Gastroesophageal sphincter (tissue), 4 donors: Measurements from ENCODE around the gene RAP1GAP2. TPM values are rescaled to one million over a fixed set of nuclear protein-coding genes. Genes with fewer than 3 reads are reported as not detected.

ENCODE experiments used
- ATAC-seq: fragments of 150-250 bp; one replicate; pipeline ENCODE4 v1.9.1; 2016; ENCODE audit warnings: mild to moderate bottlenecking, moderate library complexity
- H3K27ac ChIP-seq, 4 donors: fragments of 200-600 bp; sonication (generic) in 3 of 4; 1 replicate in 3 of 4; 2 replicates in 1 of 4; pipeline ENCODE4 v1.5.1; 2016 to 2019
- H3K27me3 ChIP-seq: fragments of 200-600 bp; sonication (generic); one replicate; pipeline ENCODE4 v1.5.1; 2019
- H3K36me3 ChIP-seq, 2 donors: fragments of 200-600 bp; sonication (generic); one replicate each; pipeline ENCODE4 v1.5.1; 2019; ENCODE audit warnings: control low read depth in 1 of 2
- H3K4me1 ChIP-seq, 3 donors: fragments of 200-600 bp; sonication (generic); 1 replicate in 2 of 3; 2 replicates in 1 of 3; pipeline ENCODE4 v1.5.1; 2016 to 2019; ENCODE audit warnings: control low read depth in 2 of 3
- H3K4me3 ChIP-seq, 2 donors: fragments of 200-600 bp; sonication (generic); one replicate each; pipeline ENCODE4 v1.5.1; 2019; ENCODE audit warnings: mild to moderate bottlenecking in 1 of 2, moderate library complexity in 1 of 2
- H3K9me3 ChIP-seq, 3 donors: fragments of 200-600 bp; sonication (generic); one replicate each; pipeline ENCODE4 v1.5.1; 2017 to 2019; ENCODE audit warnings: control low read depth in 2 of 3
- EP300 ChIP-seq: sonication (generic); formaldehyde crosslinking; IDR thresholded peaks from one replicate; pipeline ENCODE4 v1.6.1; 2017; ENCODE audit warnings: antibody characterized with exemption, mild to moderate bottlenecking
- POLR2A ChIP-seq, 2 donors: fragments of 450-650 bp; IDR thresholded peaks; one replicate each; pipeline ENCODE4 v1.6.1; 2017; ENCODE audit warnings: antibody characterized with exemption in 2 of 2, mild to moderate bottlenecking in 2 of 2, moderate library complexity in 1 of 2
- POLR2AphosphoS5 ChIP-seq: sonication (generic); formaldehyde crosslinking; IDR thresholded peaks from one replicate; pipeline ENCODE4 v1.6.1; 2017; ENCODE audit warnings: antibody characterized with exemption
- WGBS, 2 donors: methylation state at CpG; one replicate each; pipeline ENCODE4 v1.1.5; 2018; ENCODE audit warnings: low coverage in 1 of 2; 5-methylcytosine and 5-hydroxymethylcytosine counted together
- total RNA-seq, 4 donors: library from RNA; depleted of rRNA; stranded (reverse); fragments of >200 nt; gene quantifications; one replicate each; pipeline ENCODE4 v1.1.0, GENCODE V29; 2016
- TF ChIP-seq, protein P1 (sequence below), 4 experiments: fragments of 200-600 bp in 2 of 4; fragments of 450-650 bp in 2 of 4; sonication (generic) in 1 of 4; IDR thresholded peaks; one replicate each; pipeline ENCODE4 v1.5.1; 2017 to 2019; ENCODE audit warnings: antibody characterized with exemption in 4 of 4, mild to moderate bottlenecking in 2 of 4, moderate library complexity in 2 of 4

The RAP1GAP2 gene
- total RNA-seq, 4 donors from 2014 or later: 8.8 to 19.5 (median 11.3) TPM

DNA sequence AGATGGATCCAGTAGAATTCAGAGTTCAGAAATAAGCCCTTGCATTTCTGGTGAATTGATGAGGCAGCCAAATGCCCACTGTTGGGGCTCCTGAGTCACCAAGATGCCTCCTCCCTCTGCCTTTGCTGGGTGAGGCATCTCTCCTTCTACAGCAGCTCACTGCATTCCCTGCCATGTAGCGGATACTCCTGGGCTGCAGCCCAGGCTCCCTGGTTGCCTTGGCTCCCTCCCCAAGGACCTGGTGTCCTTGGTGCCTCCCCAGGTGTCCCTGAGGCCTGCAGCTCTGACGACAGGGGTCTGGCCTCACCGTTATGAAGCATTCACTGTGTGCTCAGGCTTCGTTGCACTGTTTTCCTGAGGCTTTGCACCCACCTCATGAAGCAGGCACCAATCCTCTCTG, 7.7 kb downstream of the RAP1GAP2 start:
- H3K27ac ChIP-seq: no peak overlapping the region
- H3K4me1 ChIP-seq: no peaks in the 10 kb centered on the region
- H3K9me3 ChIP-seq: no peaks in the 10 kb centered on the region
- ATAC-seq: no peak
- TF ChIP-seq EP300 (no peak), POLR2A (IDR thresholded peaks at IDR 0.05) (no peak), POLR2AphosphoS5 (no peak)
- TF ChIP-seq, protein P1, sequence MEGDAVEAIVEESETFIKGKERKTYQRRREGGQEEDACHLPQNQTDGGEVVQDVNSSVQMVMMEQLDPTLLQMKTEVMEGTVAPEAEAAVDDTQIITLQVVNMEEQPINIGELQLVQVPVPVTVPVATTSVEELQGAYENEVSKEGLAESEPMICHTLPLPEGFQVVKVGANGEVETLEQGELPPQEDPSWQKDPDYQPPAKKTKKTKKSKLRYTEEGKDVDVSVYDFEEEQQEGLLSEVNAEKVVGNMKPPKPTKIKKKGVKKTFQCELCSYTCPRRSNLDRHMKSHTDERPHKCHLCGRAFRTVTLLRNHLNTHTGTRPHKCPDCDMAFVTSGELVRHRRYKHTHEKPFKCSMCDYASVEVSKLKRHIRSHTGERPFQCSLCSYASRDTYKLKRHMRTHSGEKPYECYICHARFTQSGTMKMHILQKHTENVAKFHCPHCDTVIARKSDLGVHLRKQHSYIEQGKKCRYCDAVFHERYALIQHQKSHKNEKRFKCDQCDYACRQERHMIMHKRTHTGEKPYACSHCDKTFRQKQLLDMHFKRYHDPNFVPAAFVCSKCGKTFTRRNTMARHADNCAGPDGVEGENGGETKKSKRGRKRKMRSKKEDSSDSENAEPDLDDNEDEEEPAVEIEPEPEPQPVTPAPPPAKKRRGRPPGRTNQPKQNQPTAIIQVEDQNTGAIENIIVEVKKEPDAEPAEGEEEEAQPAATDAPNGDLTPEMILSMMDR (IDR thresholded peaks at IDR 0.05): no peak
- no peak overlapping the region for H3K4me3 ChIP-seq
- 73 to 100% methylated on average over 2 of the region's 4 CpGs for WGBS, 2 donors
- H3K27me3 ChIP-seq: peaks cover 34% of the 10 kb centered on the region
- H3K36me3 ChIP-seq: no peaks in the 10 kb centered on the region

DNA sequence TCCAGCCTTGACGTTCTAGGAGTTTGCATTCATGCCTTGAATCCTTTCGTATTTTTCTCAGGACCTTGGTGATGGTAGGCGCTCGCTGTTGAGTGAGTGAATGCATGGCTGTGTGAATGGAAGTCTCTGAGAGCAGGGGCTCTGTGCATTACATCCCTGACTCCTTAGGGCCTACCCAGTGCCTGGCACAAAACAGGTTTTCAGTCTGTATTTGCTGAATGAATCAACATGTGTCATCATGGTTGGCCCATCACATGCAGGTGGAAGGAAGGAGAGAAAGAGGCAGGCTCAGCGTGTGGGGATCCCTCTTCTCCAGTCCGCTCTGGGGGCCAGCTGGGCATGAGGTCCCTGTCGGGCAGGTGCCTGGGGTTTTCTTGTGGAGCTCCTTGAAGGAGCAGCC, 8.7 kb downstream of the RAP1GAP2 start:
- Histone ChIP-seq H3K36me3 (no peaks in the 10 kb centered on the region), H3K9me3 (no peaks in the 10 kb centered on the region), H3K4me3 (no peak overlapping the region), H3K27ac (no peak overlapping the region), H3K27me3 (peaks cover 29% of the 10 kb centered on the region), H3K4me1 (no peaks in the 10 kb centered on the region)
- TF ChIP-seq EP300 (no peak), POLR2A (IDR thresholded peaks at IDR 0.05) (no peak), POLR2AphosphoS5 (no peak)
- TF ChIP-seq, protein P1 (IDR thresholded peaks at IDR 0.05): no peak
- WGBS, 2 donors: 80 to 81% methylated on average over 4 to 5 of the region's 7 CpGs
- no peak for ATAC-seq

DNA sequence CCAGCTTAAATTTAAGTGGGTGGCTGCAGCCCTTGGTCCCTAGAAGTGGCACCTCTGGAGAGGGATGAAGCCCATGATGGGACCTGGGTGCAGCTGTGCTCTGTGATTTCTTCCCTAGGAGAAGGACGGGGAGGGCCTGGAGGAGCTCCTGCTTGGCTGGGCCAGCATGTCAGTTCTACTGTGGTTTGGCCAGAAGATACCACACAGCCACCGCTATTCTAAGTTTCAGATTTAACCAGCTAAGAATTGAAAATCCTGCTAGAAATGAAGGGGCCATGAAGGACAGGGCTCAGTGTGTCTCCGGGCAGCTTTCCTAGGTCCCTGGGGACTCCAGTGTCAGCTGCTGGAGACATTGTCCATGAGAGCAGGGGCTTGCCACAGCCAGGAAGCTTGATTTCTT, 9.7 kb downstream of the RAP1GAP2 start:
- TF ChIP-seq, protein P1 (IDR thresholded peaks at IDR 0.05): no peak
- TF ChIP-seq POLR2AphosphoS5 (no peak), POLR2A (IDR thresholded peaks at IDR 0.05) (no peak), EP300 (no peak)
- Histone ChIP-seq H3K27ac (no peak overlapping the region), H3K27me3 (peaks cover 24% of the 10 kb centered on the region), H3K9me3 (no peaks in the 10 kb centered on the region), H3K4me3 (no peak overlapping the region), H3K4me1 (no peaks in the 10 kb centered on the region), H3K36me3 (no peaks in the 10 kb centered on the region)
- 59% methylated on average over 3 of the region's 3 CpGs; no CpG with 5 or more reads in 1 of the 2 donors for WGBS, 2 donors
- ATAC-seq: no peak

DNA sequence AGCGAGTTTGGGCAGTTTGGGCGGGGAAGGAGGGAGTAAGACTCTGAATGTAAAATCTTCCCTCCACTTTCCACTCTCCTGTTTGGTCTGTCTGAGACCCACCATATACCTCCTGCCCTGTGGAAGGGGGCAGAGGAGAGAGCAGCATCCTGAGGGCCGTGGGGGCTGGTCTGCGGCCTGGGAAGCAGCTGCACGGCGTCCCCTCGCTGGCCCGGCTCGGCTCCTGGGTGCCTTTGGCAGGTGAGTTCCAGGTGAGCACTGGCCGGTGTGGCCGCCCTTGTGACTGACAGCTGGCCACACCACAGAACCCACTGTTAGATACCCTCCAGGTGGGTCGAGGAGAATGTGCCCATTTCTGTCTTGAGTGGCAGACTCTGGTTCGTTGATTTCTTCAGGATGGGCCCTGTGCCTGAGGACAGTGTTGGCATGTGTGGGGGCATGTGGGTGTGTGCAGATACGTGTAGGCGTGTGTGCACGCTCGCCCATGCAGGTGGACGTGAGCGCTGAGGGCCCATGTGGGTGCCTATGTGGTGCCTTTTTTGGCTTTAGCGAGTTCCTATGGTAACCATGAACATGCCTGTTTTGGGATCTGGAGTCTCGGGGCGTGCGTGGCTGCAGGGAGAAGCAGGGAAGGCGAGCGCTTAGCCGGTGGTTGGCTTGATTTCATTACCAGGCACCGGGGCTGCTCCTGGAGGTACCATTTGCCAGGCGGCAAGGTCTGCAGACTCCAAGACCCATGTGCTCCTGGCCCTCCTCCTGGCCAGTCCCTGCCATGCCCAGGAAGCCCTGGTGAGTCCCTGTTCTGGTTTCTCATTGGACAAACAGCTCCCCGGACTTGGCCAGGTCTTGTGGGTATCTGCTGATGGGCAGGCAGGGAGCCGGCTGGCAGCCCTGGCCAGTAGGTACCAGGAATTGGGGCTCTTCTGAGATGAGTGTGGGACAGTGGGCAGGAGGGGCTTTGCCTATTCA, 12.4 kb downstream of the RAP1GAP2 start:
- ATAC-seq: no peak
- H3K9me3 ChIP-seq: no peaks in the 10 kb centered on the region
- 93% methylated on average over 3 of the region's 30 CpGs; no CpG with 5 or more reads in 1 of the 2 donors for WGBS, 2 donors
- no peaks in the 10 kb centered on the region for H3K36me3 ChIP-seq
- H3K27me3 ChIP-seq: peaks cover 16% of the 10 kb centered on the region
- no peak for TF ChIP-seq POLR2A (IDR thresholded peaks at IDR 0.05)
- TF ChIP-seq EP300: no peak
- TF ChIP-seq, protein P1 (IDR thresholded peaks at IDR 0.05): no peak
- TF ChIP-seq POLR2AphosphoS5: no peak
- no peak overlapping the region for H3K27ac ChIP-seq
- no peaks in the 10 kb centered on the region for H3K4me1 ChIP-seq
- no peak overlapping the region for H3K4me3 ChIP-seq

DNA sequence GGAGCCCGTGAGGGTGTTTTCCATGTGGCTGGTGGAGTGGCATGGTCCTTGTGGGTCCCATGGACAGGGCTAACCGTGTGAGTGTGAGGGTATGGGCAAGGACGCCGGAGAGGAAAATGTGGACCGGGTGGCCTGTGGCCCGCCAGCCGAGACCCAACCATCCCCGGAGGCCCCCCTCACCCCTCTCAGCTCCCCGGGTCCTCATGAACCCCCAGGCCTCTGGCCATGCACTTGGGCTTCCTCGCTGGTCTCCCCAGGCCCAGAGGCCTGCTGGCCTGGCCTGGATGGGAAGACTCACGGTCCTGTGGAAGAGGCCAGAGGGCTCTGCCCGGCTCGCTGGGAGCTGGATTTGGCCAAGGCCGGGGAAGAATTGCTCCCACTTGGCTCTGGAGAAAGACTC, 13.1 kb downstream of the RAP1GAP2 start:
- no peak for ATAC-seq
- Histone ChIP-seq H3K36me3 (no peaks in the 10 kb centered on the region), H3K27me3 (peaks cover 13% of the 10 kb centered on the region), H3K4me3 (no peak overlapping the region), H3K27ac (no peak overlapping the region), H3K9me3 (no peaks in the 10 kb centered on the region), H3K4me1 (no peaks in the 10 kb centered on the region)
- TF ChIP-seq POLR2AphosphoS5: no peak
- TF ChIP-seq, protein P1 (IDR thresholded peaks at IDR 0.05): no peak
- no CpG with 5 or more reads among the region's 14 CpGs for WGBS, 2 donors
